Mucosa of descending colon (tissue), 3 donors: ENCODE results near the gene CLCA2. TPM values are rescaled to one million over a fixed set of nuclear protein-coding genes. Genes with fewer than 3 reads are reported as not detected.
A peak's percentile ranks its signal among the peaks of the same experiment; 100 is the strongest.

Experiments
- ATAC-seq: fragments of 200-7000 bp; cut with Tn5 transposase; one replicate; pipeline ENCODE4 v1.9.1; 2020; ENCODE audit warnings: mild to moderate bottlenecking, moderate library complexity
- DNase-seq, 3 donors: peaks; one replicate each; pipeline ENCODE4 v3.0.0-alpha.2; 2020
- H3K36me3 ChIP-seq: fragments of 200-600 bp; one replicate; pipeline ENCODE4 v1.8.0; 2021; ENCODE audit warnings: low read depth, mild to moderate bottlenecking
- H3K4me1 ChIP-seq: fragments of 200-600 bp; one replicate; pipeline ENCODE4 v1.8.0; 2021; ENCODE audit warnings: low read depth, mild to moderate bottlenecking
- H3K4me3 ChIP-seq: fragments of 200-600 bp; one replicate; pipeline ENCODE4 v1.8.0; 2021; ENCODE audit warnings: mild to moderate bottlenecking
- H3K9me3 ChIP-seq: fragments of 200-600 bp; one replicate; pipeline ENCODE4 v1.8.0; 2021; ENCODE audit warnings: mild to moderate bottlenecking
- intact Hi-C, 2 donors: fragments of 100-400 bp; cut with DNase I in 1 of 2; cut with micrococcal nuclease in 1 of 2; formaldehyde crosslinking; loops; one replicate each; pipeline versions ENCODE4 v1.11.0 to v1.11.1; 2022; cut with DNase I, micrococcal nuclease
- total RNA-seq, 3 donors: library from RNA; stranded (reverse); fragmentation: NEBNext Ultra II Directional in 2 of 3; extraction: Animal tissue kit (Norgen Biotek cat#: 25700) in 2 of 3; gene quantifications; one replicate each; pipeline versions ENCODE4 v1.2.1 to v1.2.4, GENCODE V29; 2021 to 2023
- TF ChIP-seq, protein P1 (sequence below): fragments of 200-600 bp; IDR thresholded peaks from one replicate; pipeline ENCODE4 v1.8.0; 2022; ENCODE audit warnings: antibody characterized with exemption, mild to moderate bottlenecking
- donor health status: DM: no; HTN: no; CAD: no; lungs with moderate emphysema.
- donor health status: DM: no; HTN: no; CAD: no.
- donor health status: DM: no; HTN: yes; CAD: no.

CLCA2 gene
- total RNA-seq, 3 donors from 2014 or later: 0.51 to 1.7 (median 1.0) TPM

DNA sequence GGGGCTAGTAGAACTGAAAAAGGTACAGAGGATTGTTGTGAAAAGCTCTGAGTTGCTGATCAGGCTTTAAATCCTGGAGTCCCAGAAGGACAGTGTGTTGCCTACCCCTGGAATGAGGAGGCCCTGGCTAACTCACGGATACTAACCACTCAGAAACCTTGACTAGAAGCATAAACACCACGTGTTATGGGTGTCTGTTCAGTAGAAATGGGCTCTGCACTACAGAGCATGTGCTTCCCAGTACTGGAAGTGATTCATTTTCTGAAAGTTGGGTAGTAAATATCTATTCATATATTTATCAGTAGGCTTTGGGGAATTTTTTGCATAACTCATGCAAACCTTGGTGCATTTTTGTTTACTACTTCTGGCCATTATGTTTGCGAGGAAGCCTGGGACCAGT lies 29.7 kb downstream of the CLCA2 start:
- no peak for DNase-seq
- no peaks in the 10 kb centered on the region for H3K9me3 ChIP-seq
- intact Hi-C loops: no loop called here
- TF ChIP-seq, protein P1, sequence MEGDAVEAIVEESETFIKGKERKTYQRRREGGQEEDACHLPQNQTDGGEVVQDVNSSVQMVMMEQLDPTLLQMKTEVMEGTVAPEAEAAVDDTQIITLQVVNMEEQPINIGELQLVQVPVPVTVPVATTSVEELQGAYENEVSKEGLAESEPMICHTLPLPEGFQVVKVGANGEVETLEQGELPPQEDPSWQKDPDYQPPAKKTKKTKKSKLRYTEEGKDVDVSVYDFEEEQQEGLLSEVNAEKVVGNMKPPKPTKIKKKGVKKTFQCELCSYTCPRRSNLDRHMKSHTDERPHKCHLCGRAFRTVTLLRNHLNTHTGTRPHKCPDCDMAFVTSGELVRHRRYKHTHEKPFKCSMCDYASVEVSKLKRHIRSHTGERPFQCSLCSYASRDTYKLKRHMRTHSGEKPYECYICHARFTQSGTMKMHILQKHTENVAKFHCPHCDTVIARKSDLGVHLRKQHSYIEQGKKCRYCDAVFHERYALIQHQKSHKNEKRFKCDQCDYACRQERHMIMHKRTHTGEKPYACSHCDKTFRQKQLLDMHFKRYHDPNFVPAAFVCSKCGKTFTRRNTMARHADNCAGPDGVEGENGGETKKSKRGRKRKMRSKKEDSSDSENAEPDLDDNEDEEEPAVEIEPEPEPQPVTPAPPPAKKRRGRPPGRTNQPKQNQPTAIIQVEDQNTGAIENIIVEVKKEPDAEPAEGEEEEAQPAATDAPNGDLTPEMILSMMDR: no peak
- H3K4me1 ChIP-seq: no peaks in the 10 kb centered on the region
- H3K4me3 ChIP-seq: no peak overlapping the region
- no peak for ATAC-seq
- H3K36me3 ChIP-seq: no peaks in the 10 kb centered on the region

DNA sequence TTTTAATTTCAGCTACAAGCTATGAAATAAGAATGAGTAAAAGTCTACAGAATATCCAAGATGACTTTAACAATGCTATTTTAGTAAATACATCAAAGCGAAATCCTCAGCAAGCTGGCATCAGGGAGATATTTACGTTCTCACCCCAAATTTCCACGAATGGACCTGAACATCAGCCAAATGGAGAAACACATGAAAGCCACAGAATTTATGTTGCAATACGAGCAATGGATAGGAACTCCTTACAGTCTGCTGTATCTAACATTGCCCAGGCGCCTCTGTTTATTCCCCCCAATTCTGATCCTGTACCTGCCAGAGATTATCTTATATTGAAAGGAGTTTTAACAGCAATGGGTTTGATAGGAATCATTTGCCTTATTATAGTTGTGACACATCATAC lies 31.1 kb downstream of the CLCA2 start:
- DNase-seq (no peak), ATAC-seq (no peak)
- H3K9me3 ChIP-seq: no peaks in the 10 kb centered on the region
- H3K4me1 ChIP-seq: no peaks in the 10 kb centered on the region
- H3K4me3 ChIP-seq: no peak overlapping the region
- H3K36me3 ChIP-seq: no peaks in the 10 kb centered on the region
- intact Hi-C loops: no loop called here
- TF ChIP-seq, protein P1: no peak

DNA sequence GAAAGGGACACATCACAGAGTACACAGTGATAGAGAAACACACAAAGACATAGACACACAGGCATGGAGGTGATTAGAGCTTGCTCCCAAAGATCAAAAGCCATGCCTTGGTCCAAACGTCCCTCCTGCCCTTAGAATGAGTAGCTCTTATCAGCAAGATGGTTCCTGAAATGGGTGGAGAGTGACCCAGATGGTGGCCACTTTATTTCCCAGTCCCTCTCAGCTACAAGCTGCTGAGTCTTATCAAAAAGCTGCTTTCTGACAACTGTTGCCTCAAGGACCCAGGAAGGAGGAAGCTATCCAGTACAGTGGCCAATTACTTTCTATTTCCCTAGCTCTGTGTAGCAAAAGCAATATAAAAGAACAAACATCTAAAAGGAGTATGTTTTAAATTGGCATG lies 37.0 kb downstream of the CLCA2 start:
- H3K4me1 ChIP-seq: peaks cover under 1% of the 10 kb centered on the region
- no peaks in the 10 kb centered on the region for H3K9me3 ChIP-seq
- intact Hi-C loops: no loop called here
- TF ChIP-seq, protein P1: no peak
- ATAC-seq: peak; percentile 96
- H3K36me3 ChIP-seq: no peaks in the 10 kb centered on the region
- no peak overlapping the region for H3K4me3 ChIP-seq
- peak in 1 of 3 donors; percentile 34 for DNase-seq

DNA sequence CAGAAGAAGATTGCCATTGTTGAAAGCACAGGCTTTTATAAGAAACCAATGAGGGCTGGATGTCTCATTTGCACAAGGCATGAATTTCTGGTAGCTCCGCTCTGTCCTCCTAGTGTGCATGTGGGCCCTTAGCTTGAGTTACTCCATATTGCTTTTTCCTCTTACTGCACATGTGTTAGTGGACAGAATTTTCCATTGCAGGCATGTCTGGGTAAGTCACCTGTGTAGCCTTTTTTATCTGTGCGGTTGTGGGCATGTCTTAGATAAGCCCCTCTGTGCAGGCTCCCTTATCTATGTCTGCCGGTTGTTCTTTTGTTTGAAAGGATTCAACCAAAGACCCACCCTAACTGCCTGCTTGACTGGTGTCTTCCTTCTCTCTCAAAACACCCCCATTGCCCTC lies 37.5 kb downstream of the CLCA2 start:
- Histone ChIP-seq H3K4me1 (peaks cover 6% of the 10 kb centered on the region), H3K36me3 (no peaks in the 10 kb centered on the region), H3K4me3 (no peak overlapping the region), H3K9me3 (no peaks in the 10 kb centered on the region)
- TF ChIP-seq, protein P1: no peak
- no peak for DNase-seq
- ATAC-seq: no peak
- intact Hi-C loops: no loop called here

DNA sequence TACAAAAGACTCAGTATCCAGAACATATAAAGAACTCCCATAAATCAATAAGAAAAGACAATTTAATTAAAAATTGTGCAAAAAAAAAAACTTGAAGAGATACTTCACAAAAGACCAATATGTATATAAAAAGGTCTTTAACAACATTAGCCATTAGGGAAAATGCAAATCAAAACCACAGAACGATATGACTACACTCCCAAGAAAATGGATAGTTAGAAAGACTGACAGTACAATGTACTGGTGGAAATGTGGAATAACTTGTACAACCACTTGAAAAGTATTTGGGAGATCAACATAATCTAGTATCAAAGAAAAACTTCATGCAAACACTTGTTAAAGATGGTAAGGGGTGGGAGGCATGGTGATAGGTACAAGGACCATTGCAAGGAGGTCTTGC lies 40.8 kb downstream of the CLCA2 start:
- TF ChIP-seq, protein P1: no peak
- no peak for ATAC-seq
- Histone ChIP-seq H3K4me3 (no peak overlapping the region), H3K4me1 (peaks cover 7% of the 10 kb centered on the region), H3K36me3 (no peaks in the 10 kb centered on the region), H3K9me3 (no peaks in the 10 kb centered on the region)
- DNase-seq: no peak
- intact Hi-C loops: no loop called here
